ENCODE measurements around the gene DIP2A. TPM values are rescaled to one million over a fixed set of nuclear protein-coding genes. Genes with fewer than 3 reads are reported as not detected.

DIP2A gene, protein sequence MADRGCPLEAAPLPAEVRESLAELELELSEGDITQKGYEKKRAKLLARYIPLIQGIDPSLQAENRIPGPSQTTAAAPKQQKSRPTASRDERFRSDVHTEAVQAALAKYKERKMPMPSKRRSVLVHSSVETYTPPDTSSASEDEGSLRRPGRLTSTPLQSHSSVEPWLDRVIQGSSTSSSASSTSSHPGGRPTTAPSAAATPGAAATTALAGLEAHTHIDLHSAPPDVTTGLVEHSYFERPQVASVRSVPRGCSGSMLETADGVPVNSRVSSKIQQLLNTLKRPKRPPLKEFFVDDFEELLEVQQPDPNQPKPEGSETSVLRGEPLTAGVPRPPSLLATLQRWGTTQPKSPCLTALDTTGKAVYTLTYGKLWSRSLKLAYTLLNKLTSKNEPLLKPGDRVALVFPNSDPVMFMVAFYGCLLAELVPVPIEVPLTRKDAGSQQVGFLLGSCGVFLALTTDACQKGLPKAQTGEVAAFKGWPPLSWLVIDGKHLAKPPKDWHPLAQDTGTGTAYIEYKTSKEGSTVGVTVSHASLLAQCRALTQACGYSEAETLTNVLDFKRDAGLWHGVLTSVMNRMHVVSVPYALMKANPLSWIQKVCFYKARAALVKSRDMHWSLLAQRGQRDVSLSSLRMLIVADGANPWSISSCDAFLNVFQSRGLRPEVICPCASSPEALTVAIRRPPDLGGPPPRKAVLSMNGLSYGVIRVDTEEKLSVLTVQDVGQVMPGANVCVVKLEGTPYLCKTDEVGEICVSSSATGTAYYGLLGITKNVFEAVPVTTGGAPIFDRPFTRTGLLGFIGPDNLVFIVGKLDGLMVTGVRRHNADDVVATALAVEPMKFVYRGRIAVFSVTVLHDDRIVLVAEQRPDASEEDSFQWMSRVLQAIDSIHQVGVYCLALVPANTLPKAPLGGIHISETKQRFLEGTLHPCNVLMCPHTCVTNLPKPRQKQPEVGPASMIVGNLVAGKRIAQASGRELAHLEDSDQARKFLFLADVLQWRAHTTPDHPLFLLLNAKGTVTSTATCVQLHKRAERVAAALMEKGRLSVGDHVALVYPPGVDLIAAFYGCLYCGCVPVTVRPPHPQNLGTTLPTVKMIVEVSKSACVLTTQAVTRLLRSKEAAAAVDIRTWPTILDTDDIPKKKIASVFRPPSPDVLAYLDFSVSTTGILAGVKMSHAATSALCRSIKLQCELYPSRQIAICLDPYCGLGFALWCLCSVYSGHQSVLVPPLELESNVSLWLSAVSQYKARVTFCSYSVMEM (N-terminal part only)
- 10 to 100 TPM; 39.4 to 71.6 TPM for total RNA-seq

- H3K4me1 Mint-ChIP-seq (ENCODE audit: low read depth in 2 of 2) = peaks cover 28 to 35% of the 10 kb centered on the region in 2 donors
- no peaks in the 10 kb centered on the region for H3K27me3 Mint-ChIP-seq
- peak; percentile 98 for DNase-seq (ENCODE audit: low spot score)
- H3K9me3 Mint-ChIP-seq = no peaks in the 10 kb centered on the region
- H3K36me3 Mint-ChIP-seq = peaks cover 3% of the 10 kb centered on the region
- ATAC-seq = peak; percentile 97 to 98
- H3K4me3 Mint-ChIP-seq = peak within 1 kb of the TSS; percentile 94
- peak within 1 kb of the TSS; percentile 87 to 90 for H3K27ac Mint-ChIP-seq
Measured at GRCh38 chr21:46458315-46459023, at the start of gene DIP2A. Gene DIP2A, plus strand, starts transcription at chr21:46458891. Its CDS starts 241 bp downstream, at chr21:46459132.

DNA sequence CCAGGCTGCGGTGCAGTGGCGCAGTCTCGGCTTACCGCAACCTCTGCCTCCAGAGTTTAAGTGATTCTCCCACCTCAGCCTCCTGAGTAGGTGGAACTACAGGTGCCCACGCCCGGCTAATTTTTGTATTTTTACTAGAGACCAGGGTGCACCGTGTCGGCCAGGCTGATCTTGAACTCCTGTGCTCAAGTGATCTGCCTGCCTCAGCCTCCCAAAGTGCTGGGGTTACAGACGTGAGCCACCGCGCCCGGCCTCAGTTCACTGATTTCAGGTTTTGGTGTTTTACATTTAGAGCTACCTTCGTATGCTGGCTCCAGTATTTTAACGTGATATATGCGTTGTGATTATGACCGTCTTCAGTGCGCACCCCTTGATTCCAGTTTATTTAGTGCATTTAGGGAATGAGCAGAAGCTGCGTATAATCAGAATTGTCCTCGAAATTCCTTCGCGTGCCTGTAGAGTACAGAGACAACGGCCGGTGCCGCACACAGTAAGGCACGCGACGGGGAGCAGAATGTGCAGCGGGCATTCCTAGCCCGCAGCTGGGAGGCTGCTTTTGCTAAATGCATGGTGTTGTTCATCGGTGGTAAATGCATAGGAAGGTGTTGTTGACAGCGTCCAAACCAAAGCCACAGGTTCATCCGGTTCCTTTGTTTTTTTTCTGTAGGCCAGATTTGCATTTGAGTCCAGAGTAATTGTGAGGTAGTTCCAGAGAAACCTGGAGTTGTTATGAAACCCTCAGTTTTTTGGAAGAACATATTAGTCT is 48.9 kb upstream of the DIP2A start:
- H3K9me3 Mint-ChIP-seq = no peaks in the 10 kb centered on the region
- H3K27ac Mint-ChIP-seq = peak overlapping the region in 1 of 2 donors; percentile 28
- H3K4me3 Mint-ChIP-seq = peak overlapping the region; percentile 30

DNA sequence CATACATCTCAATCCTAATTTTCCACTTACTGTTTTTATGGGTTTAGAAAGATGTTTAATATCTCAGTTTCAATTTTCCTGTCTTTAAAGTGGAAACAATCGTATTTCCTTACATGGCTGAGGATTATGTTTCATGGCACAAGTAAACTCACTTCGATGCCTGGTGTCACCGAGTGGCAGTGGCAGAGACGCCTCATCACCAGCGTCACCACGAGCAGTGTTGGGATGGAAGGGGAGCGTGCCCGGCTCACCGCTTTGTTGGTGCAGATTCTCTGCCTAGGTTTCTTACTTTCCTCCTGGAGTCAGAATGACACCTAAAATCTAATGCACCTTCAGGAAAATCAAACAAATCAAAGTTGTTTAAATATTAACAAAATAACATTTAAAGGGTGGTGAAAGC is 48.2 kb upstream of the DIP2A start:
- H3K36me3 Mint-ChIP-seq = peaks cover 4% of the 10 kb centered on the region
- no peaks in the 10 kb centered on the region for H3K9me3 Mint-ChIP-seq
- DNase-seq (ENCODE audit: low spot score) (no peak), ATAC-seq (no peak)
- no peaks in the 10 kb centered on the region for H3K27me3 Mint-ChIP-seq
- H3K27ac Mint-ChIP-seq = peak overlapping the region in 1 of 2 donors; percentile 28
- H3K4me1 Mint-ChIP-seq (ENCODE audit: low read depth in 2 of 2) = peaks cover 22% of the 10 kb centered on the region in 2 donors
- H3K4me3 Mint-ChIP-seq = peak overlapping the region; percentile 30

More for the DNA sequence above, 48.9 kb upstream of the DIP2A start:
- DNase-seq (ENCODE audit: low spot score) (no peak), ATAC-seq (peak; percentile 65 to 68)
- H3K4me1 Mint-ChIP-seq (ENCODE audit: low read depth in 2 of 2) = peaks cover 22% of the 10 kb centered on the region in 2 donors
- no peaks in the 10 kb centered on the region for H3K27me3 Mint-ChIP-seq
- peaks cover 4% of the 10 kb centered on the region for H3K36me3 Mint-ChIP-seq

- Mint-ChIP-seq H3K4me1 (ENCODE audit: low read depth in 2 of 2) (peaks cover 17 to 18% of the 10 kb centered on the region in 2 donors), H3K9me3 (no peaks in the 10 kb centered on the region), H3K27me3 (no peaks in the 10 kb centered on the region), H3K27ac (no peak overlapping the region), H3K36me3 (peaks cover 4% of the 10 kb centered on the region), H3K4me3 (no peak overlapping the region)
- no peak for ATAC-seq
- DNase-seq (ENCODE audit: low spot score) = no peak
Measured at GRCh38 chr21:46411236-46411635, 47.5 kb upstream of the DIP2A start.

DNA sequence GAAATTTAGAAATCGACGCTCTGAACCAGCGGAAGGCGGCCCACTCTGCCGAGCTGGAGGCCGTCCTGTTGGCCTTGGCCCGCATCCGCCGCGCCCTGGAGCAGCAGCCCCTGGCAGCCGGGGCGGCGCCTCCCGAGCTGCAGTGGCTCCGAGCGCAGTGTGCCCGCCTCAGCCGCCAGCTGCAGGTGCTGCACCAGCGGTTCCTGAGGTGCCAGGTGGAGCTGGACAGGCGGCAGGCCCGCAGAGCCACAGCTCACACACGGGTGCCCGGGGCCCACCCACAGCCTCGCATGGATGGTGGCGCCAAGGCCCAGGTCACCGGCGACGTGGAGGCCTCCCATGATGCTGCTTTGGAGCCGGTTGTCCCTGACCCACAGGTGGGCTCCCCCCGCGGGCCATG is 47.0 kb upstream of the DIP2A start:
- Mint-ChIP-seq H3K9me3 (no peaks in the 10 kb centered on the region), H3K4me1 (ENCODE audit: low read depth in 2 of 2) (peaks cover 13 to 18% of the 10 kb centered on the region in 2 donors), H3K4me3 (no peak overlapping the region), H3K27ac (no peak overlapping the region), H3K27me3 (no peaks in the 10 kb centered on the region), H3K36me3 (peaks cover 4% of the 10 kb centered on the region)
- no peak for DNase-seq (ENCODE audit: low spot score)
- ATAC-seq = no peak

GRCh38 chr21:46412521-46413364 is 45.9 kb upstream of the DIP2A start:
- Mint-ChIP-seq H3K36me3 (peaks cover 4% of the 10 kb centered on the region), H3K4me3 (no peak overlapping the region), H3K27me3 (no peaks in the 10 kb centered on the region), H3K27ac (no peak overlapping the region), H3K9me3 (no peaks in the 10 kb centered on the region), H3K4me1 (ENCODE audit: low read depth in 2 of 2) (peaks cover 13 to 15% of the 10 kb centered on the region in 2 donors)
- DNase-seq (ENCODE audit: low spot score) = no peak
- no peak for ATAC-seq

DNA sequence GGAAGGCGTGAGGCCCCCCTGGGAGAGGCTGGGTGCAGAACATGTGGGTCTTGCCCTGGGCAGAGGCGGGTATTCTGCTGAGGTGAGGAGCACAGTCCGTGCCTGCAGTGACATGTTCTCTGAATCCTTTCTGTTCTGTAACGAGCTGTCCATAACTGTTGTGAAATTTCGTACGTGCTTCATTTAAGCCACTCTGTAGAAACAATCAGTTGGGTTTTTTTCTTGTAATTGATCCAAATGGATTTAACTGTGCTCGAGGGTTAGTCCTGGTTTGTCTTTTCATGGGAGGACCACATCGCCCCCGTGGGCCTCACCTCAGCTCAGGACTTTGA is 45.4 kb upstream of the DIP2A start:
- peaks cover 13 to 14% of the 10 kb centered on the region in 2 donors for H3K4me1 Mint-ChIP-seq (ENCODE audit: low read depth in 2 of 2)
- no peak overlapping the region for H3K27ac Mint-ChIP-seq
- H3K27me3 Mint-ChIP-seq = no peaks in the 10 kb centered on the region
- ATAC-seq (no peak), DNase-seq (ENCODE audit: low spot score) (no peak)
- H3K36me3 Mint-ChIP-seq = peaks cover under 1% of the 10 kb centered on the region
- H3K9me3 Mint-ChIP-seq = no peaks in the 10 kb centered on the region
- H3K4me3 Mint-ChIP-seq = no peak overlapping the region

DNA sequence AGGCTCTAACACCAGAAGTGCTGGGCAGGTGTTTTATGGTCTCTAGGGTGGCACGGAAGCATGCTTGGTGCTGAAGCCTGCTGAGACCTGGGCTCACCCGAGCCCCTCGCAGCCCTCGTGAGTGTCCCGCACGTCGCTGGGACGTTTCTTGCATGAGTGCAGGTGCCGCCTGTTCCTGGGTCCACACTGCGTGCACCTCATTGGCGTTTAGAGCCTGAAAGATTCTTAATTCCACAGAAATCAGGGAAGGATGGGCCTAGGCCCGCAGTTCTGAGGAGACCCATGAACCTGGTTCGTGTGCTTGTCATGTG is 43.8 kb upstream of the DIP2A start:
- Mint-ChIP-seq H3K36me3 (no peaks in the 10 kb centered on the region), H3K27ac (no peak overlapping the region), H3K4me3 (no peak overlapping the region), H3K4me1 (ENCODE audit: low read depth in 2 of 2) (peaks cover 7 to 8% of the 10 kb centered on the region in 2 donors), H3K9me3 (no peaks in the 10 kb centered on the region), H3K27me3 (no peaks in the 10 kb centered on the region)
- ATAC-seq = no peak
- no peak for DNase-seq (ENCODE audit: low spot score)

DNA sequence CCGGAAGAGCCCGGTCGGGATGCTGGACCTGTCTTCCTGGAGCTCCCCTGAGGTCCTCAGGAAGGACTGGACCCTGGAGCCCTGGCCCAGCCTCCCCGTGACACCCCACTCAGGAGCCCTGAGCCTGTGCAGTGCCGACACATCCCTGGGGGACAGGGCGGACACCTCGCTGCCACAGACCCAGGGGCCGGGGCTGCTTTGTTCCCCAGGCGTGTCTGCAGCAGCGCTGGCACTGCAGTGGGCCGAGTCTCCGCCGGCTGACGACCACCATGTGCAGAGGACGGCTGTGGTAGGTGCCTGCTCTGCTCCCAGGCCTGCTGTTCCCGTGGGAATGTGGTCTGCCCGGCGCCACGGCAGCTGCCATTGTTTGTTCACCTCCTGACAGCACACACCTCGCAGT is 42.1 kb upstream of the DIP2A start:
- H3K27me3 Mint-ChIP-seq = no peaks in the 10 kb centered on the region
- ATAC-seq (no peak), DNase-seq (ENCODE audit: low spot score) (no peak)
- H3K27ac Mint-ChIP-seq = no peak overlapping the region
- H3K4me1 Mint-ChIP-seq (ENCODE audit: low read depth in 2 of 2) = no peaks in the 10 kb centered on the region
- H3K4me3 Mint-ChIP-seq = no peak overlapping the region
- H3K36me3 Mint-ChIP-seq = no peaks in the 10 kb centered on the region
- no peaks in the 10 kb centered on the region for H3K9me3 Mint-ChIP-seq

DNA sequence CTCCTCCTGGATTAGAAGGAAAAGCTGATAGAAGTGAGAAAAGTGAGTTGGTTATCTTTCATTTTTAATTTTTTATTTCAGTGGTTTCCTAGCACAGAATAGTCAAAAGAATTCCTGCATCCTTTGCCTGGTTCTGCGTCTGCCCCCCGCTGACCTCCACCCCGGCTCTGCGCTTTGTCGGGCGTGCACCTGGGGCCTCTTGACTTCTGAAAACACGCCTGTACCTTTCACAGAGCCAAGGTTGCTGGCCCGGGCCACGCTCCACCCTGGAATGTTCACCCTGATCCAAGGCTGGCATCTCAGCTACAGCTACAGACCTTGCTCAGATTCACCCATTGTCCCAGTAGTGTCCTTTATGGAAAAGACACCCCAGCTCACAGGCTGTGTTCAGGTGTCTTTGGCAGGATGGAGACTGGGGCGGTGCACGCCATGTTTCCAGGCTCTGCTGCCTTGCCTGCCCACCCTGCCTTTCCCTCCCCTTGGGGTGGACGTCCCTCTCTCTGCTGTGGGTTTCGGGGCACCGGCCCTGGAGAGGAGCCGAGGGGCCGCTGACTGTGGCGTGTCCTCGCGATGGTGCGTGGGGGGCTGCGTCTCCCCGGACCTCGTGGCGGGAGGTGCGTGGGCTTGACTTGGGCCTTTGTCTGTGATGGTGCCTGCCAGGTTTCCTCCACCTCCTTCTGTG is 40.3 kb upstream of the DIP2A start:
- no peaks in the 10 kb centered on the region for H3K27me3 Mint-ChIP-seq
- DNase-seq (ENCODE audit: low spot score) = no peak
- no peak for ATAC-seq
- H3K4me3 Mint-ChIP-seq = no peak overlapping the region
- no peak overlapping the region for H3K27ac Mint-ChIP-seq
- H3K9me3 Mint-ChIP-seq = no peaks in the 10 kb centered on the region
- H3K36me3 Mint-ChIP-seq = no peaks in the 10 kb centered on the region
- H3K4me1 Mint-ChIP-seq (ENCODE audit: low read depth in 2 of 2) = no peaks in the 10 kb centered on the region

GRCh38 chr21:46420241-46421190 is 38.2 kb upstream of the DIP2A start:
- no peak for DNase-seq (ENCODE audit: low spot score)
- H3K4me1 Mint-ChIP-seq (ENCODE audit: low read depth in 2 of 2) = peaks cover 11 to 12% of the 10 kb centered on the region in 2 donors
- no peaks in the 10 kb centered on the region for H3K36me3 Mint-ChIP-seq
- no peaks in the 10 kb centered on the region for H3K27me3 Mint-ChIP-seq
- no peak overlapping the region for H3K4me3 Mint-ChIP-seq
- H3K27ac Mint-ChIP-seq = no peak overlapping the region
- H3K9me3 Mint-ChIP-seq = no peaks in the 10 kb centered on the region
- ATAC-seq = no peak

Data from natural killer cell treated with Interleukin-12 subunit alpha and Interleukin-12 subunit beta and Interleukin-15 and Interleukin-18, amount 100 ng/mL, for 72 hours (primary cell).